HepG2 (cell line): ENCODE data around the gene CCDC57. TPM values are rescaled to one million over a fixed set of nuclear protein-coding genes. Genes with fewer than 3 reads are reported as not detected.

Source experiments
- AHR ChIP-seq: IDR thresholded peaks from 2 replicates; pipeline ENCODE4 v1.6.1; 2018; ENCODE audit warnings: missing genetic modification reagents, missing compliant biosample characterization
- EHMT2 ChIP-seq: fragments of 200-600 bp; sonication (generic); IDR thresholded peaks from 2 replicates; pipeline ENCODE4 v1.7.0; 2017; ENCODE audit warnings: antibody characterized with exemption, low read depth, low read length, borderline replicate concordance
- ESRRA ChIP-seq: sonication (generic); formaldehyde crosslinking; IDR thresholded peaks from 2 replicates; pipeline ENCODE4 v1.5.1; 2020; ENCODE audit warnings: mild to moderate bottlenecking, low read depth, missing genetic modification reagents
- FOXA1 ChIP-seq, 2 experiments: fragments of 450-650 bp in 1 of 2; sonication (generic) in 1 of 2; formaldehyde crosslinking in 1 of 2; IDR thresholded peaks; 2 replicates each; pipeline versions ENCODE4 v1.4.0 to v1.6.1; 2016 to 2020; ENCODE audit warnings: missing genetic modification reagents in 1 of 2
- KLF9 ChIP-seq: IDR thresholded peaks from 2 replicates; pipeline ENCODE4 v1.6.1; 2016; ENCODE audit warnings: low read depth
- NCOA5 ChIP-seq: sonication (generic); formaldehyde crosslinking; IDR thresholded peaks from 2 replicates; pipeline ENCODE4 v1.4.0; 2020; ENCODE audit warnings: missing genetic modification reagents
- RFXANK ChIP-seq: IDR thresholded peaks from 2 replicates; pipeline ENCODE4 v1.6.1; 2016
- SETDB1 ChIP-seq: sonication (generic); formaldehyde crosslinking; IDR thresholded peaks from 2 replicates; pipeline ENCODE4 v1.5.1; 2020; ENCODE audit warnings: missing genetic modification reagents, mild to moderate bottlenecking, borderline replicate concordance
- SIN3B ChIP-seq: fragments of 150-350 bp; IDR thresholded peaks from 2 replicates; pipeline ENCODE4 v1.6.1; 2014; ENCODE audit warnings: low read length
- SMAD3 ChIP-seq: sonication (generic); formaldehyde crosslinking; IDR thresholded peaks from 2 replicates; pipeline ENCODE4 v1.4.0; 2020; ENCODE audit warnings: missing genetic modification reagents
- TARDBP ChIP-seq: sonication (generic); formaldehyde crosslinking; IDR thresholded peaks from 2 replicates; pipeline ENCODE4 v1.8.0; 2022; ENCODE audit warnings: mild to moderate bottlenecking, missing genetic modification reagents
- ZBTB3 ChIP-seq: sonication (generic); formaldehyde crosslinking; IDR thresholded peaks from 2 replicates; pipeline ENCODE4 v1.4.0; 2020; ENCODE audit warnings: low read depth, mild to moderate bottlenecking, moderate library complexity, missing genetic modification reagents, borderline replicate concordance
- ZC3H13 ChIP-seq: sonication (generic); formaldehyde crosslinking; IDR thresholded peaks from 2 replicates; pipeline ENCODE4 v1.8.1; 2023; ENCODE audit warnings: mild to moderate bottlenecking, missing genetic modification reagents, moderate library complexity
- ZNF33B ChIP-seq: sonication (generic); formaldehyde crosslinking; IDR thresholded peaks from 2 replicates; pipeline ENCODE4 v1.5.1; 2020; ENCODE audit warnings: mild to moderate bottlenecking, missing genetic modification reagents
- ZNF343 ChIP-seq: sonication (generic); formaldehyde crosslinking; IDR thresholded peaks from 2 replicates; pipeline ENCODE4 v1.4.0; 2020; ENCODE audit warnings: mild to moderate bottlenecking, missing genetic modification reagents
- ZNF577 ChIP-seq: sonication (generic); formaldehyde crosslinking; IDR thresholded peaks from 2 replicates; pipeline ENCODE4 v1.4.0; 2020; ENCODE audit warnings: mild to moderate bottlenecking, low read depth, missing genetic modification reagents, borderline replicate concordance
- ZZZ3 ChIP-seq: sonication (generic); formaldehyde crosslinking; IDR thresholded peaks from 2 replicates; pipeline ENCODE4 v1.4.0; 2020; ENCODE audit warnings: missing genetic modification reagents, mild to moderate bottlenecking, borderline replicate concordance
- polyA plus RNA-seq, 8 experiments: library from polyadenylated mRNA; depleted of rRNA in 3 of 8; stranded (reverse) in 7 of 8; unstranded in 1 of 8; fragments of >200 nt; fragmentation: Illumina TruSeq in 4 of 8; extraction: Trizol in 4 of 8; gene quantifications; 2 replicates each; pipeline versions ENCODE4 v1.2.1 to v1.2.3, GENCODE V29; 2011 to 2016; ENCODE audit warnings: low read depth in 4 of 8, missing spikeins in 1 of 8, mixed read lengths in 1 of 8; ENCODE audit not compliant: insufficient read depth in 1 of 8
- total RNA-seq, 5 experiments: library from RNA; depleted of rRNA; stranded (reverse); fragments of >200 nt; fragmentation: Illumina TruSeq; extraction: Trizol; gene quantifications; 2 replicates each; pipeline ENCODE4 v1.2.3, GENCODE V29; 2016; ENCODE audit warnings: low read depth in 1 of 5
- TF ChIP-seq, protein P1 (sequence below): sonication (generic); formaldehyde crosslinking; IDR thresholded peaks from 2 replicates; pipeline ENCODE4 v1.8.0; 2022; ENCODE audit warnings: missing genetic modification reagents, low read depth, mild to moderate bottlenecking, borderline replicate concordance
- TF ChIP-seq, protein P2 (sequence below): sonication (generic); formaldehyde crosslinking; conservative IDR thresholded peaks from 2 replicates; pipeline ENCODE4 v1.8.1; 2023; ENCODE audit warnings: missing genetic modification reagents
- TF ChIP-seq, protein P3 (sequence below): IDR thresholded peaks from 2 replicates; pipeline ENCODE4 v1.6.1; 2016
- TF ChIP-seq, protein P4 (sequence below): sonication (generic); formaldehyde crosslinking; IDR thresholded peaks from 2 replicates; pipeline ENCODE4 v1.4.0; 2020; ENCODE audit warnings: mild to moderate bottlenecking, missing genetic modification reagents
- TF ChIP-seq, protein P5 (sequence below): sonication (generic); formaldehyde crosslinking; IDR thresholded peaks from 2 replicates; pipeline ENCODE4 v1.4.0; 2020; ENCODE audit warnings: missing genetic modification reagents
- TF ChIP-seq, protein P6 (sequence below): sonication (generic); formaldehyde crosslinking; conservative IDR thresholded peaks from 2 replicates; pipeline ENCODE4 v1.5.0; 2020; ENCODE audit warnings: missing genetic modification reagents
- TF ChIP-seq, protein P7 (sequence below): sonication (generic); formaldehyde crosslinking; IDR thresholded peaks from 2 replicates; pipeline ENCODE4 v1.4.0; 2020; ENCODE audit warnings: missing genetic modification reagents

Gene CCDC57
- total and polyA plus RNA-seq, 2 of the 13 experiments (the other 11 are each of a cell fraction or from before 2014, with no cell fraction given), result 59.3 to 59.9 TPM

DNA sequence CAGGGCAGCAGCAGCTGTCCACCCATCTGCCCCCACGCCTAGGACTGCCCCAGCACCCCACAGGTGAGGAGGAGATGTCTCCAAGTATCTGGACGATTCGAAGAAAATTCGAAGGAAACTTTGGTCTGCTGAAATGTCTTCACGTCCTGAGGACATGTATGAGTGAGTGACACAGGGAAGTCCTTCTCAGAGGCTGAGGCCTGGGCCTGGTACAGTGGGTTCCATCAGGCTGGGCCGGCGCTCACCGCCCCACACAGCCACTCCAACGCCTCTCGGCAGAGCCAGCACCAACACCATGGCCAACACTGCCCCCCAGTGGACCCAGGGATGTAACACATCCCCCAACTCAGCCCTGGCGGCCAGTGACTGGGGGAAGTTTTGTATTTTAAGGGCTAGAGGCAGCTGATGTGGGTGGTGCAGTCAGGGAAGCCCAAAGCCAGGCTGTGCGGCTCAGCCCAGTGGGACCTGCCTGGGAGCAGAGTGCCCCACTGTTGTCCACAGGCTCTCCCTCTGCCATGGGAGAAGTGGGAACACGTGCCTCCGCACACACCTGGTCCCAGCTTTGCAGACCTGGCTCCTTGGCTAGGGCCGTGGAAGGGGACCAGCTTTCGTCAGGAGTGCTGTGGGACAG lies 58.8 kb downstream of the CCDC57 start (continued):
- TF ChIP-seq ZNF577 (CRISPR knock-in tag), result no peak
- TF ChIP-seq ZZZ3, result 0 out of 2 replicates have a peak, but pooled peaks have one; percentile 68
- TF ChIP-seq RFXANK (CRISPR knock-in tag), result no peak
- no peak for TF ChIP-seq AHR (CRISPR knock-in tag)
- peak; percentile 47; the same call in 1 of the 2 replicates for TF ChIP-seq TARDBP (CRISPR knock-in tag)
- TF ChIP-seq, protein P1, sequence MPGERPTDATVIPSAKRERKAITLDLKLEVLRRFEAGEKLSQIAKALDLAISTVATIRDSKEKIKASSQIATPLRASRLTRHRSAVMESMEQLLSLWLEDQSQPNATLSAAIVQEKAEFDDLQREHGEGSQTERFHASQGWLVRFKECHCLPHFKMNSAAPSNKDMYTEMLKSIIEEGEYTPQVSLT (CRISPR knock-in tag), result no peak
- TF ChIP-seq NCOA5 (CRISPR knock-in tag), result no peak
- TF ChIP-seq, protein P2, sequence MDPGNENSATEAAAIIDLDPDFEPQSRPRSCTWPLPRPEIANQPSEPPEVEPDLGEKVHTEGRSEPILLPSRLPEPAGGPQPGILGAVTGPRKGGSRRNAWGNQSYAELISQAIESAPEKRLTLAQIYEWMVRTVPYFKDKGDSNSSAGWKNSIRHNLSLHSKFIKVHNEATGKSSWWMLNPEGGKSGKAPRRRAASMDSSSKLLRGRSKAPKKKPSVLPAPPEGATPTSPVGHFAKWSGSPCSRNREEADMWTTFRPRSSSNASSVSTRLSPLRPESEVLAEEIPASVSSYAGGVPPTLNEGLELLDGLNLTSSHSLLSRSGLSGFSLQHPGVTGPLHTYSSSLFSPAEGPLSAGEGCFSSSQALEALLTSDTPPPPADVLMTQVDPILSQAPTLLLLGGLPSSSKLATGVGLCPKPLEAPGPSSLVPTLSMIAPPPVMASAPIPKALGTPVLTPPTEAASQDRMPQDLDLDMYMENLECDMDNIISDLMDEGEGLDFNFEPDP, result no peak
- TF ChIP-seq FOXA1 (IDR thresholded peaks at IDR 0.05), result no peak
- peak; percentile 53 for TF ChIP-seq FOXA1 (CRISPR knock-in tag; IDR thresholded peaks at IDR 0.05)
- no peak for TF ChIP-seq SETDB1
- 0 out of 2 replicates have a peak, but pooled peaks have one; percentile 33 for TF ChIP-seq KLF9 (CRISPR knock-in tag)
- no peak for TF ChIP-seq SIN3B
- TF ChIP-seq ZBTB3, result no peak
- TF ChIP-seq, protein P3, sequence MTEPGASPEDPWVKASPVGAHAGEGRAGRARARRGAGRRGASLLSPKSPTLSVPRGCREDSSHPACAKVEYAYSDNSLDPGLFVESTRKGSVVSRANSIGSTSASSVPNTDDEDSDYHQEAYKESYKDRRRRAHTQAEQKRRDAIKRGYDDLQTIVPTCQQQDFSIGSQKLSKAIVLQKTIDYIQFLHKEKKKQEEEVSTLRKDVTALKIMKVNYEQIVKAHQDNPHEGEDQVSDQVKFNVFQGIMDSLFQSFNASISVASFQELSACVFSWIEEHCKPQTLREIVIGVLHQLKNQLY (CRISPR knock-in tag), result no peak
- no peak; the same call in 1 of the 2 replicates for TF ChIP-seq ESRRA
- TF ChIP-seq, protein P4, sequence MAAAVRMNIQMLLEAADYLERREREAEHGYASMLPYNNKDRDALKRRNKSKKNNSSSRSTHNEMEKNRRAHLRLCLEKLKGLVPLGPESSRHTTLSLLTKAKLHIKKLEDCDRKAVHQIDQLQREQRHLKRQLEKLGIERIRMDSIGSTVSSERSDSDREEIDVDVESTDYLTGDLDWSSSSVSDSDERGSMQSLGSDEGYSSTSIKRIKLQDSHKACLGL (CRISPR knock-in tag), result no peak
- TF ChIP-seq, protein P5, sequence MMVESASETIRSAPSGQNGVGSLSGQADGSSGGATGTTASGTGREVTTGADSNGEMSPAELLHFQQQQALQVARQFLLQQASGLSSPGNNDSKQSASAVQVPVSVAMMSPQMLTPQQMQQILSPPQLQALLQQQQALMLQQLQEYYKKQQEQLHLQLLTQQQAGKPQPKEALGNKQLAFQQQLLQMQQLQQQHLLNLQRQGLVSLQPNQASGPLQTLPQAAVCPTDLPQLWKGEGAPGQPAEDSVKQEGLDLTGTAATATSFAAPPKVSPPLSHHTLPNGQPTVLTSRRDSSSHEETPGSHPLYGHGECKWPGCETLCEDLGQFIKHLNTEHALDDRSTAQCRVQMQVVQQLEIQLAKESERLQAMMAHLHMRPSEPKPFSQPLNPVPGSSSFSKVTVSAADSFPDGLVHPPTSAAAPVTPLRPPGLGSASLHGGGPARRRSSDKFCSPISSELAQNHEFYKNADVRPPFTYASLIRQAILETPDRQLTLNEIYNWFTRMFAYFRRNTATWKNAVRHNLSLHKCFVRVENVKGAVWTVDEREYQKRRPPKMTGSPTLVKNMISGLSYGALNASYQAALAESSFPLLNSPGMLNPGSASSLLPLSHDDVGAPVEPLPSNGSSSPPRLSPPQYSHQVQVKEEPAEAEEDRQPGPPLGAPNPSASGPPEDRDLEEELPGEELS (CRISPR knock-in tag), result 0 out of 2 replicates have a peak, but pooled peaks have one; percentile 25
- no peak for TF ChIP-seq ZNF33B
- TF ChIP-seq EHMT2, result no peak
- TF ChIP-seq, protein P6, sequence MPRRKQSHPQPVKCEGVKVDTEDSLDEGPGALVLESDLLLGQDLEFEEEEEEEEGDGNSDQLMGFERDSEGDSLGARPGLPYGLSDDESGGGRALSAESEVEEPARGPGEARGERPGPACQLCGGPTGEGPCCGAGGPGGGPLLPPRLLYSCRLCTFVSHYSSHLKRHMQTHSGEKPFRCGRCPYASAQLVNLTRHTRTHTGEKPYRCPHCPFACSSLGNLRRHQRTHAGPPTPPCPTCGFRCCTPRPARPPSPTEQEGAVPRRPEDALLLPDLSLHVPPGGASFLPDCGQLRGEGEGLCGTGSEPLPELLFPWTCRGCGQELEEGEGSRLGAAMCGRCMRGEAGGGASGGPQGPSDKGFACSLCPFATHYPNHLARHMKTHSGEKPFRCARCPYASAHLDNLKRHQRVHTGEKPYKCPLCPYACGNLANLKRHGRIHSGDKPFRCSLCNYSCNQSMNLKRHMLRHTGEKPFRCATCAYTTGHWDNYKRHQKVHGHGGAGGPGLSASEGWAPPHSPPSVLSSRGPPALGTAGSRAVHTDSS (CRISPR knock-in tag), result no peak
- 0 out of 2 replicates have a peak, but pooled peaks have one; percentile 57 for TF ChIP-seq SMAD3
- TF ChIP-seq, protein P7, sequence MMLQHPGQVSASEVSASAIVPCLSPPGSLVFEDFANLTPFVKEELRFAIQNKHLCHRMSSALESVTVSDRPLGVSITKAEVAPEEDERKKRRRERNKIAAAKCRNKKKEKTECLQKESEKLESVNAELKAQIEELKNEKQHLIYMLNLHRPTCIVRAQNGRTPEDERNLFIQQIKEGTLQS, result no peak
- no peak for TF ChIP-seq ZC3H13 (CRISPR knock-in tag)
- 0 out of 2 replicates have a peak, but pooled peaks have one; percentile 52 for TF ChIP-seq ZNF343
